ENCODE data around the gene PKD1L1.

GRCh38 chr7:47937711-47938573 is 10.3 kb downstream of the PKD1L1 start:
- no peak for TF ChIP-seq CTCF (IDR thresholded peaks at IDR 0.05)
- no peak for TF ChIP-seq EP300 (IDR thresholded peaks at IDR 0.05)
- TF ChIP-seq POLR2AphosphoS5 (IDR thresholded peaks at IDR 0.05), result no peak
- no peak for TF ChIP-seq POLR2A (IDR thresholded peaks at IDR 0.05)

Measured in gastroesophageal sphincter (tissue), 3 donors.